ACHN (cell line): ENCODE results near the gene TSPAN19.

Experiments used
- DNase-seq: peaks from one replicate; pipeline ENCODE4 v3.0.0-alpha.2; 2015
- in situ Hi-C: cut with HindIII; loops from 2 replicates; pipeline ENCODE4 v1.10.0; 2017; ENCODE audit warnings: low sequenced_read_pairs, low pct_ligation_motif_present, low pct_unique_long_range_greater_than_20kb

Gene TSPAN19

DNA sequence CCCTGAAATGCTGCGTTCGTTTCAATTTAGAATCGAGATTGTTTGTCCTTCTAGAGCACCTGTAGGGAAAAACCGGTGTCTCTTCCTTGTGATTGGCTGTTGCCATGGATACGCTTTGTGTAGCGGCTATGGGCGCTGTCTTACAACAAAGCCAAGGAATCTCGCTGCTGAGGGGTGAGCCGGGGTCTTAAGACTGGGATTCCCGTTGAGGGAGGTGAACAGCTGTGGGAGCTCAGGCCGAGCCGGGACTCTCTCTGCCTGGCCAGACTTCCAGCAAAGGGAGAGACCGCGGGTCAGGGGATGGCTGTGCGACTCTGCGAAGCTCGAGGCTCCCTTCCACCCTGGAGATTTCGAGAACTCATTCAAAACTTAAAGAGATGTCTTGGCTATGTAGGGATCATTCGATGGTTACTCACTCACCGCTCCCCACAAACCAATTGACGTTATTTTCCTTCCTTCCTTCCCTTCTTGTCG, at the start of gene TSPAN19, which contains the start of gene LRRIQ1:
TSS of gene TSPAN19 (minus strand) at position 44 of the 474 bp plus-strand sequence. CDS start 6,331 bp downstream, outside the sequence.
TSS of gene LRRIQ1 (plus strand) at position 118 of the 474 bp plus-strand sequence. CDS start 1,826 bp downstream, outside the sequence.
- in situ Hi-C loops: loop anchor here (25.0 kb wide), 1 partner anchor 149 kb away; no protein-coding TSS in a partner anchor

DNA sequence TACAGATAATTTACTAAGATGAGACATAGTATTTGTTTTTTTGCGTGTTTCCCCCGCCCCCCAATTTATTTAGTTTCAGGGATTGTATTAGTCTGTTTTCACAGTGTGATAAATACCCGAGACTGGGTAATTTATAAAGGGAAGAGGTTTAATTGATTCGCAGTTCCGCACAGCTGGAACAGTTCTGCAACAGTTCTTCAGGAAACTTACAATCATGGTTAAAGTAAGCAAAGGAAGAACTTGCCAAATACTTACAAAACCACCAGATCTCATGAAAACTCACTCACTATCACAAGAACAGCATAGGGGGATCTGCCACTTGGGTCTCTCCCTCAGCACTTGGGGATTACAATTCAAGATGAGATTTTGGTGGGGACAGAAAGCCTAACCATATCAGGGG, 49.0 kb upstream of the TSPAN19 start:
- no peak for DNase-seq
- in situ Hi-C loops: no loop called here

More for the DNA sequence above, at the start of gene TSPAN19, which contains the start of gene LRRIQ1:
- peak; percentile 98 for DNase-seq

- in situ Hi-C loops: no loop called here
- DNase-seq: peak; percentile 98
Observed at GRCh38 chr12:85076688-85077430, 40.8 kb upstream of the TSPAN19 start.

GRCh38 chr12:85072826-85073225, 36.7 kb upstream of the TSPAN19 start:
- peak; percentile 13 for DNase-seq
- in situ Hi-C loops: no loop called here

DNA sequence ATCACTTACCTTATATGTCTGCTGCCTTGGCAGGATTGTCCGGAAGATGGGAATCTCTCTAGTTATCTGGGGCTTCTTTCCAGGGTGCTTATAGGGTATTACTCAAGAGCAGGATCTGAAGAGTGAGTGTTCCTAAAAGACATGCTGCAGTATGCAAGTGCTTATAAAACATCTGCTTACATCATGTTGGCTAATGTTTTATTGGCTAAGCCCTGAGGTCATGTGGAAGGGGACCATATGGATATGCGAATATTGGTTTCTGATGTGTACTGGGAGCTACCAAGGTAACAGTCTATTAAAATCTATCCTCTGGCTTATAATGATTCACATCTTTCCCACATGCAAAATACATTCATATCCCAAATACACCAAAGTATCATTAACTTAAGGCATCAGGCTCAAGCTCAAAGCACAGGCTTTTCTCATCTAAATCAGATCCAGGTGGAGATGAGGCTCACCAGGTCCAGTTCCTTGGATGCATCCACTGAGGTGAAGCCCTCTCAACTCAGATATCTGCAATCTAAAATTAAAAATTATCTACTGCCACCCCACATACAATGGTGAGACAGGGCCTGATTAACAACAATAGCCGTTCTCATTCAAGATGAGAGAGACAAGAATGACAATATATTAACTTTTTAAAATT, 29.9 kb upstream of the TSPAN19 start:
- no peak for DNase-seq
- in situ Hi-C loops: no loop called here

- DNase-seq: no peak
- in situ Hi-C loops: no loop called here
Observed at GRCh38 chr12:85060916-85061315, 24.8 kb upstream of the TSPAN19 start.

GRCh38 chr12:85059594-85059993, 23.5 kb upstream of the TSPAN19 start:
- no peak for DNase-seq
- in situ Hi-C loops: no loop called here

GRCh38 chr12:85058339-85058738, 22.3 kb upstream of the TSPAN19 start:
- in situ Hi-C loops: no loop called here

GRCh38 chr12:85057370-85057963, 21.4 kb upstream of the TSPAN19 start:
- in situ Hi-C loops: no loop called here
- peak; percentile 74 for DNase-seq

More at GRCh38 chr12:85058339-85058738, 22.3 kb upstream of the TSPAN19 start:
- no peak for DNase-seq

- no peak for DNase-seq
Observed at GRCh38 chr12:85043829-85044228, 7.8 kb upstream of the TSPAN19 start.

DNA sequence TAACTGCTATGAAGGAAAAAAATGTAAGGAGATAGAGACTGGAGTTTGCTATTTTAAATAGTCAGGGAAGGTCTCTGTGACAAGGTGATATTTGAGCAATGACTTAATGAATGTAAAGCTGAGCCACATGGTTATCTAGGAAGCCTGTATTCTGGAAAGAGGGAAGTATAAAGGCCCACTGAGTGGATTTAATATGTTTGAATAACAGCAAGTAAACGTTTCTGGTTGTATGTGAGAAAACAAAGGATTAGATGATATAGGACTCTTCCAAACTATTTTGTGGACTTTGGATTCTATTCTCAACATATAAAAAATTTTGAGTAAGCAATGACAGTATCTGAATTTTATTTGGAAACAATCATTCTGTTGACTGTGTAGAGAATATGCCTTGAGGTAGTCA, 5.3 kb upstream of the TSPAN19 start:
- in situ Hi-C loops: loop anchor here (25.0 kb wide), 1 partner anchor 154 kb away; no protein-coding TSS in a partner anchor
- no peak for DNase-seq

More at GRCh38 chr12:85043829-85044228, 7.8 kb upstream of the TSPAN19 start:
- in situ Hi-C loops: loop anchor here (25.0 kb wide), 1 partner anchor 157 kb away; no protein-coding TSS in a partner anchor

DNA sequence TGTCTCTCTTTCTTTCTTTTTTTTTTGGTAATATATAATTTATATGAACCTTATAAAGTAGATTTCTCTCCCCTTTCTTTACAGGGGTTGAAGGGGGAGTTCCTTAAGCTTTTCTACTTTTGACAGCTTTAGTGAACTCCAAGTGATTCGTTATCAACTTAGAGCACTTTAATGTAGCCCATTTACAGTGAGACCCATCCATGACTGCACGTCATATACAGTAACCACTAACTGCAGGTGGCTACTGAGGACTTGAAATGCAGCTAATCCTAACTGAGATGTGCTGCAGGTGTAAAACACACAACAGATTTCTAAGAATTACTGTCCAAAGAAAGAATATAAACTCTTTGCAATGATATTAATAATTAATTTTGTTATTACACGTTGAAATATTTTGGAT, 656 bp upstream of the TSPAN19 start:
- in situ Hi-C loops: loop anchor here (25.0 kb wide), 1 partner anchor 149 kb away; no protein-coding TSS in a partner anchor
- peak; percentile 42 for DNase-seq

- in situ Hi-C loops: loop anchor here (25.0 kb wide), 1 partner anchor 142 kb away; no protein-coding TSS in a partner anchor
- peak; percentile 72 for DNase-seq
Observed at GRCh38 chr12:85029456-85029855, 6.6 kb downstream of the TSPAN19 start.

- in situ Hi-C loops: no loop called here
- DNase-seq: no peak
Observed at GRCh38 chr12:85018098-85018497, 18.0 kb downstream of the TSPAN19 start.

DNA sequence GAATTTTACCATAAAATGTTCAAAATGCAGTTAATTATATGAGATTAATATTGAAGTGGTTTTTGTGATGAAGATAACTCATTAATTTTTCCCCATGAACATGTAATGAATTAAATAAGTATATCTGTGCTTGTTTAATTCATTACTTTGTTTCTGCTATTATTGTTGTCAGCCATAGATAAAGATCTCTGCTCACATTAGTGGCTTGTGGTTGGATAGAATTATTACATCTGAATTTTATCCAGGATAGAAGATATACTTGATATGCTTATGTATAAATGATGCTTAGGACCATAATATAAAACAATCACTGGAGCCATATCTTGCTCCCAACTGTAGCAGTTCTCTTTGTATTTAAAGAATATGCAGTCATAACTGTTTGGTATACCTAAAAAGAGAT, 18.5 kb downstream of the TSPAN19 start:
- in situ Hi-C loops: no loop called here
- no peak for DNase-seq

GRCh38 chr12:85017133-85017532, 18.9 kb downstream of the TSPAN19 start:
- in situ Hi-C loops: no loop called here

GRCh38 chr12:85016413-85016812, 19.7 kb downstream of the TSPAN19 start:
- peak; percentile 92 for DNase-seq
- in situ Hi-C loops: no loop called here

More at GRCh38 chr12:85017133-85017532, 18.9 kb downstream of the TSPAN19 start:
- no peak for DNase-seq

DNA sequence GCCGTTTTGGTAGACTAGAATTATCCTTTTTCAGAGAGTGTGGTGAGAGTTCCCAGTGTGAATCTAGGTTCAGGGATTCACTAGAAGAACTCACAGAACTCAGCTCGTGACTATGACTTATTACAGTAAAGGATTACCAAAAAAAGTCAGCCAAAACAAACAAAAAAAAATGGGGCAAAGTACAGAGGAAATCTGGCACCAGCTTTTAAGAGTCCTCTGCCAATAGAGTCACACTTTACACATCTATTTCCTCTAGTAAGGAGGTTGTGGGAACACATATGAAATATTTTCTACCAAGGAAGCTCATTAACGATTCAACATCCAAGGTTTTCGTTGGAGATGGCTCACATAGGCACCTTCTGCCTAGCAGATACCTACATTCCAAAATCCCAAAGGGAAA, 28.2 kb downstream of the TSPAN19 start:
- no peak for DNase-seq
- in situ Hi-C loops: no loop called here

DNA sequence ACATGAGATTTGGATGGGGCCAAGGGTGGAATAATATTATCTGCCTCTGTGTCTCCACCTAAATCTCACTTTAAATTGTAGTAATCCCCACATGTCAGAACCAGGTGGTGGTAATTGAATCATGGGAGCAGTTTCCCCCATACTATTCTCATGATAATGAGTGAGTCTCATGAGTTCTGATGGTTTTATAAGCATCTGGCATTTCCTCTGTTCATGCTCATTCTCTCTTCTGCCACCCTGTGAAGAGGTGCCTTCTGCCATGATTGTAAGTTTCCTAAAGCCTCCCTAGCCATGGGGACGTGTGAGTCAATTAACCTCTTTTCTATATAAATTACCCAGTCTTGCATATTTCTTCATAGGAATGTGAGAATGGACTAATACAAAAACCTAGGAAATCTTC, 29.9 kb downstream of the TSPAN19 start:
- in situ Hi-C loops: no loop called here
- no peak for DNase-seq
